ENCODE data around the gene SLC37A1.
A peak's percentile ranks its signal among the peaks of the same experiment; 100 is the strongest.

SLC37A1 gene

DNA sequence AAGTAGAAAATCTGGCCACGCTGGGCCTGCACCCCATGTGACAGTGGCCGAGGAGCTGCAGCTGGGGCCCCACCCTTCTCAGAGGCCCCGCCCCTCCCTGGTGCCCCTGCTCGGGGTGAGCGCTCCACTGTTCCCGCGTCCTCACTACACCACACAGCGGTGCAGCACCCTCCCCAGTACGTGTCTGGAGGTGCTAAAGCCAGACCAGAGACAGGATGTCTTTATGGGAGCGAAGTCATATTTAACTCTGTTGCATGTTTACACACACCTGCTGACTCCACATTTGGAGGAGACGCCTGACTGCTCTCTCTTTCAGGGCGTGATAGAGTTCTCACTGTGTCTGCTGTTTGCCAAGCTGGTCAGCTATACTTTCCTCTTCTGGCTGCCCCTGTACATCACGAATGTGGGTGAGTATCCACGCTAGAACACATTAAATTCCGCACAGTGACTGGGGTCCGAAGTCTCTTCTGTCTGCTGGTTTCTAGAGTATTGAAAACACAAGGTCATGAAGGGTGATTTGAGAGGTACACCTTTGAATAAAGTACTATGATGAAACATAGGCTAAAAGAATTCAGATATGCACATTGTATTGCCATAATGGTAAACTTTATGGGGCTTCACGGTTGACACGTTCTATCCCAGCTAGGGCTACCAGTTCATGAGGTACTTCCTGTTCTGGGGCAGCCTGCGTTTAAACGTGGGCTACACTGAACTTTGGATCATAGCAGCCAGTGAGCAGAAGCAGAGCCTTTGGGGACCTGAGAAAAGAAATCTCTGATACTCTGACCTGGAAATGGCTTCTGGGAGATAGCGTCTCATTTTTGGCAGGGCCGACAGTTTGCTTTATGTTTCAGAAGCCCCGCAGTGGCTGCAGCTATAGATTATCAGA, 48.4 kb downstream of the SLC37A1 start:
- TF ChIP-seq, protein P1, sequence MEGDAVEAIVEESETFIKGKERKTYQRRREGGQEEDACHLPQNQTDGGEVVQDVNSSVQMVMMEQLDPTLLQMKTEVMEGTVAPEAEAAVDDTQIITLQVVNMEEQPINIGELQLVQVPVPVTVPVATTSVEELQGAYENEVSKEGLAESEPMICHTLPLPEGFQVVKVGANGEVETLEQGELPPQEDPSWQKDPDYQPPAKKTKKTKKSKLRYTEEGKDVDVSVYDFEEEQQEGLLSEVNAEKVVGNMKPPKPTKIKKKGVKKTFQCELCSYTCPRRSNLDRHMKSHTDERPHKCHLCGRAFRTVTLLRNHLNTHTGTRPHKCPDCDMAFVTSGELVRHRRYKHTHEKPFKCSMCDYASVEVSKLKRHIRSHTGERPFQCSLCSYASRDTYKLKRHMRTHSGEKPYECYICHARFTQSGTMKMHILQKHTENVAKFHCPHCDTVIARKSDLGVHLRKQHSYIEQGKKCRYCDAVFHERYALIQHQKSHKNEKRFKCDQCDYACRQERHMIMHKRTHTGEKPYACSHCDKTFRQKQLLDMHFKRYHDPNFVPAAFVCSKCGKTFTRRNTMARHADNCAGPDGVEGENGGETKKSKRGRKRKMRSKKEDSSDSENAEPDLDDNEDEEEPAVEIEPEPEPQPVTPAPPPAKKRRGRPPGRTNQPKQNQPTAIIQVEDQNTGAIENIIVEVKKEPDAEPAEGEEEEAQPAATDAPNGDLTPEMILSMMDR (IDR thresholded peaks at IDR 0.05) = no peak
- Histone ChIP-seq H3K9me3 (ENCODE audit: control insufficient read depth, low read length) (no peaks in the 10 kb centered on the region), H3K4me1 (no peaks in the 10 kb centered on the region), H3K4me2 (ENCODE audit: low read length) (peak overlapping the region; percentile 37), H3K4me3 (ENCODE audit: low read depth, low read length) (no peak overlapping the region), H3K36me3 (ENCODE audit: control insufficient read depth, insufficient read depth, low read length) (no peaks in the 10 kb centered on the region), H3K79me2 (no peaks in the 10 kb centered on the region), H3K9ac (no peak overlapping the region), H3K27me3 (ENCODE audit: control insufficient read depth, insufficient read depth, low read length) (no peaks in the 10 kb centered on the region), H2AFZ (no peak overlapping the region), H3K27ac (no peak overlapping the region)

DNA sequence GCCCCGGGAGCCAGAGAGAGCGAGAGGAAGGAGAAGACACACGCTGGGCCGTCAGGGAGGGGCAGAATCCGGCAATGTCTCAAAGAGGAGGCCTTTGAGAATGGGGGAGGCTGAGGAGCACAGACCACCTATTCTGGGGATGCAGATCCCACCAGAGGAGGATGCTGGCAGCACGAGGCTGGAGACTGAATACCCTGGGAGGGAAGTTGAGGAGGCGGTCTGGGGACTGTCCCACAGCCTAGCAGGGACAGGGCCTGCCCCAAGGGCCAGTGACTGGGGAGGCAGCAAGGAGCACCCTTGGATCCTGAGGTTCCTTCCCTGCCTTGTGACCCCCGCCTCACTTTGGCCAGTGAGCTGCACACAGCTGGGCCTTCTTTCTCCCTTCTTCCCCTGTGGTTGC, 49.2 kb downstream of the SLC37A1 start:
- no peak overlapping the region for H3K9ac ChIP-seq
- no peaks in the 10 kb centered on the region for H3K36me3 ChIP-seq (ENCODE audit: control insufficient read depth, insufficient read depth, low read length)
- no peak overlapping the region for H3K27ac ChIP-seq
- H3K27me3 ChIP-seq (ENCODE audit: control insufficient read depth, insufficient read depth, low read length) = no peaks in the 10 kb centered on the region
- no peaks in the 10 kb centered on the region for H3K79me2 ChIP-seq
- TF ChIP-seq, protein P1 (IDR thresholded peaks at IDR 0.05) = no peak
- no peaks in the 10 kb centered on the region for H3K4me1 ChIP-seq
- H2AFZ ChIP-seq = no peak overlapping the region
- H3K9me3 ChIP-seq (ENCODE audit: control insufficient read depth, low read length) = no peaks in the 10 kb centered on the region
- H3K4me2 ChIP-seq (ENCODE audit: low read length) = no peak overlapping the region
- no peak overlapping the region for H3K4me3 ChIP-seq (ENCODE audit: low read depth, low read length)

DNA sequence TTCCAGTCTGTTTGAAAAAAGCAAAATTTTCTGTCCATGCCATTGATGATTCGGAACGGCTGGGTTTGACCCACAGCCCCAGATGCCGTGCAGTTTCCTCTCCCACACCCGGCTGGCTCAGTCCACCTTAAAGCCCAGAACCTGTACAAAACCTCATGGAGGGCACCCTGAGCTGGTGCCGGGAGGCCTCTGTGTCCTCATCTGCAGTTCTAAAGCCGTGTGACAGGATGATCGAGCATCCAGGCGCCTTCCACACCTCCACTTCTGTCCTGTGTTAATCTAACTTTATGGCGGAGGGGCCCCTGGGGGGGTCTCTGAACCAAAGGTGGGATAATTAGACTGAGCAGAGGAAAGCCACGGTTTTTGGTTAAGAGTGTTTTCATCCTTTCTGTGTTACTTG, 49.6 kb downstream of the SLC37A1 start:
- TF ChIP-seq, protein P1 (IDR thresholded peaks at IDR 0.05) = no peak
- H3K4me3 ChIP-seq (ENCODE audit: low read depth, low read length) = no peak overlapping the region
- H3K27me3 ChIP-seq (ENCODE audit: control insufficient read depth, insufficient read depth, low read length) = no peaks in the 10 kb centered on the region
- H3K27ac ChIP-seq = no peak overlapping the region
- no peak overlapping the region for H3K9ac ChIP-seq
- no peaks in the 10 kb centered on the region for H3K9me3 ChIP-seq (ENCODE audit: control insufficient read depth, low read length)
- H2AFZ ChIP-seq = no peak overlapping the region
- H3K36me3 ChIP-seq (ENCODE audit: control insufficient read depth, insufficient read depth, low read length) = no peaks in the 10 kb centered on the region
- H3K4me1 ChIP-seq = no peaks in the 10 kb centered on the region
- H3K79me2 ChIP-seq = no peaks in the 10 kb centered on the region
- H3K4me2 ChIP-seq (ENCODE audit: low read length) = no peak overlapping the region

DNA sequence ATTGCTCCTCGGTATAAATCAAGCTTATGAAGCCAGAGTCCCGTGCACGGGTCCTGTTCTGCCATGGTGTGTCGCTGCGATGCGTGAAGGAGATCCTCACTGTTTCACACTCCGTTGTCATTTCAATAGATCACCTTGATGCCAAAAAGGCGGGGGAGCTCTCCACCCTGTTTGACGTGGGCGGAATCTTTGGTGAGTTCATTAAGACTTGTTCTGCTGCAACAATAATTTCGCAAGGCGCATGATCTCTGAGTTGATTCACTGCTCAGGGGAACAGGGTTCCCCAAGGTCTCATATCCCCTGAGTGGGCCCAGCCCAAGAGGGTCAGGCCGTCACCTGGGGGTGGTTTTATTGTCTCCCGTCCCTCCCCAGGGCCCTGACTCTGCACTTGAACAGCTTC, 50.0 kb downstream of the SLC37A1 start:
- Histone ChIP-seq H3K4me2 (ENCODE audit: low read length) (no peak overlapping the region), H2AFZ (no peak overlapping the region), H3K79me2 (no peaks in the 10 kb centered on the region), H3K36me3 (ENCODE audit: control insufficient read depth, insufficient read depth, low read length) (no peaks in the 10 kb centered on the region), H3K9ac (no peak overlapping the region), H3K9me3 (ENCODE audit: control insufficient read depth, low read length) (no peaks in the 10 kb centered on the region), H3K4me3 (ENCODE audit: low read depth, low read length) (no peak overlapping the region), H3K4me1 (no peaks in the 10 kb centered on the region), H3K27me3 (ENCODE audit: control insufficient read depth, insufficient read depth, low read length) (no peaks in the 10 kb centered on the region), H3K27ac (no peak overlapping the region)
- TF ChIP-seq, protein P1 (IDR thresholded peaks at IDR 0.05) = no peak

DNA sequence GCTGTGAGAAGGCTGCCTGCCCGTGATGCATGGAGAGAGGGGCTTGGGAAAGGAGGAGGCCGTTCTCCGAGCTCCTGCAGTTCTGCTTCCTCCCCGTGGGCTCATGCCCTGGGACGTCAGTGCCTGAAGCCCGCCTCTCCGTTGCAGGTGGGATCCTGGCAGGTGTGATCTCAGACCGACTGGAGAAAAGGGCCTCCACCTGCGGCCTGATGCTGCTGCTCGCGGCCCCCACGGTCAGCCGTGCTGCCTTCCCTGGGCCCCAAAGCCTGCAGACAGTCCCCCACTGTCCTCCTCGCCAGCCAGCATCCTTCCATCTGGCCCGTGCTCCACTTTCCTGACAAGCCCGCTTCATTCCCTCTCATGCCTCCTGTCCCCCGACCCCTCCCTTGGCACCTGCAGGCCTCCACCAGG, 50.9 kb downstream of the SLC37A1 start:
- no peaks in the 10 kb centered on the region for H3K36me3 ChIP-seq (ENCODE audit: control insufficient read depth, insufficient read depth, low read length)

More for the DNA sequence above, 50.9 kb downstream of the SLC37A1 start:
- Histone ChIP-seq H3K27me3 (ENCODE audit: control insufficient read depth, insufficient read depth, low read length) (no peaks in the 10 kb centered on the region), H3K27ac (no peak overlapping the region), H3K4me3 (ENCODE audit: low read depth, low read length) (no peak overlapping the region), H3K79me2 (no peaks in the 10 kb centered on the region), H3K4me2 (ENCODE audit: low read length) (no peak overlapping the region), H3K4me1 (no peaks in the 10 kb centered on the region), H3K9me3 (ENCODE audit: control insufficient read depth, low read length) (no peaks in the 10 kb centered on the region), H2AFZ (no peak overlapping the region), H3K9ac (no peak overlapping the region)
- TF ChIP-seq, protein P1 (IDR thresholded peaks at IDR 0.05) = no peak
